Measurements from ENCODE around the gene CYP3A4. TPM values are rescaled to one million over a fixed set of nuclear protein-coding genes. Genes with fewer than 3 reads are reported as not detected.
"Not testable (repeated sequence)": the region's sequence is repeated elsewhere in the genome, so short reads cannot be mapped to it uniquely, and the experiment has no call there.

The CYP3A4 gene
- total and polyA plus RNA-seq, 4 donors, result 0.37 TPM; not detected in 3

DNA sequence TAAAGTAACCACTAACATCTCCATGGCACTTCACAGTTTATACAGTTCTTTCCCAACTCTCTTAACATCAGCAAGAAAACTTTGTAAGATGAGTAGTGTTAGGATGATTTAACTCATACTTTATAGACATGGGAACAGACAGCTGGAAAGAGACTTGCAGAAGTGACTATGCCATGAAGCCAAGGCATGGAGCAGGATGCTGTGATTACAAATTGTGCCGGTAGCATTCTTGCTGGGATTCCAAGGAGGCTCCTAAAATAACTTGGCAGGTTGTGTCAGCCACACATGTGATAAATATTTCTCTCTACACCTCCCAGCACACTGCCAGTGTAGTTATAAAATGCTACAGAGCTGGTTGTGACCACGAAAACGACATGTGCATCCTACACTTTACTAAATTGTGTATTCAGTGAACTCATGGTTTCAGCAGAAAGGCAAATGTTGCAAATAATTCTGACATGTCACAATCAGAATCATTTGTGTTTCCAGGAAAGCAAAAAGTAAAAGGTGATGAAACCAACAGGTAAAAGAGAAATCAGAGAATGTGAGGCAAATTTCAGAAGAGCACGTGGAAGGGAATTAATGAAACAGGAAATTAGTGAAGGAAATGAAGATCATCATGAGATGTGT lies 5.6 kb upstream of the CYP3A4 start:
- DNase-seq, result no peak
- no peaks in the 10 kb centered on the region for H3K9me3 ChIP-seq (ENCODE audit: control insufficient read depth in 4 of 4, insufficient read depth in 3 of 4, low read length in 3 of 4)

GRCh38 chr7:99788554-99788953 lies 4.6 kb upstream of the CYP3A4 start:
- no peaks in the 10 kb centered on the region for H3K9me3 ChIP-seq (ENCODE audit: control insufficient read depth in 4 of 4, insufficient read depth in 3 of 4, low read length in 3 of 4)
- no peak overlapping the region for H3K9ac ChIP-seq (ENCODE audit: insufficient read depth in 1 of 2, low read length in 2 of 2)
- no peak for TF ChIP-seq CTCF (IDR thresholded peaks at IDR 0.05; ENCODE audit: control extremely low read depth, extremely low read depth)
- H3K4me1 ChIP-seq (ENCODE audit: control insufficient read depth in 5 of 5, insufficient read depth in 5 of 5, low read length in 5 of 5), result no peaks in the 10 kb centered on the region
- H3K27me3 ChIP-seq (ENCODE audit: control insufficient read depth in 3 of 3, insufficient read depth in 3 of 3, low read length in 2 of 3), result no peaks in the 10 kb centered on the region
- no peaks in the 10 kb centered on the region for H3K36me3 ChIP-seq (ENCODE audit: control insufficient read depth in 4 of 4, insufficient read depth in 4 of 4, low read length in 4 of 4)
- no peak for ATAC-seq (ENCODE audit: insufficient read depth, low FRiP score)
- no peak overlapping the region for H3K27ac ChIP-seq (ENCODE audit: low read depth in 1 of 2, low read length in 1 of 2)
- H3K4me3 ChIP-seq, result no peak overlapping the region
- WGBS, 2 donors, result 64 to 65% methylated on average over 2 of the region's 2 CpGs
- DNase-seq, result no peak

More for the DNA sequence above, 5.6 kb upstream of the CYP3A4 start:
- no peaks in the 10 kb centered on the region for H3K36me3 ChIP-seq (ENCODE audit: control insufficient read depth in 4 of 4, insufficient read depth in 4 of 4, low read length in 4 of 4)
- no peaks in the 10 kb centered on the region for H3K27me3 ChIP-seq (ENCODE audit: control insufficient read depth in 3 of 3, insufficient read depth in 3 of 3, low read length in 2 of 3)
- no peak overlapping the region for H3K4me3 ChIP-seq
- H3K9ac ChIP-seq (ENCODE audit: insufficient read depth in 1 of 2, low read length in 2 of 2), result no peak overlapping the region
- no peak for ATAC-seq (ENCODE audit: insufficient read depth, low FRiP score)
- no peaks in the 10 kb centered on the region for H3K4me1 ChIP-seq (ENCODE audit: control insufficient read depth in 5 of 5, insufficient read depth in 5 of 5, low read length in 5 of 5)
- WGBS, 2 donors, result 69 to 74% methylated on average over 4 of the region's 4 CpGs
- TF ChIP-seq CTCF (IDR thresholded peaks at IDR 0.05; ENCODE audit: control extremely low read depth, extremely low read depth), result no peak
- H3K27ac ChIP-seq (ENCODE audit: low read depth in 1 of 2, low read length in 1 of 2), result no peak overlapping the region

- H3K4me3 ChIP-seq, result no peak overlapping the region
- no peaks in the 10 kb centered on the region for H3K36me3 ChIP-seq (ENCODE audit: control insufficient read depth in 4 of 4, insufficient read depth in 4 of 4, low read length in 4 of 4)
- no peak overlapping the region for H3K9ac ChIP-seq (ENCODE audit: insufficient read depth in 1 of 2, low read length in 2 of 2)
- H3K27ac ChIP-seq (ENCODE audit: low read depth in 1 of 2, low read length in 1 of 2), result no peak overlapping the region
- no peaks in the 10 kb centered on the region for H3K4me1 ChIP-seq (ENCODE audit: control insufficient read depth in 5 of 5, insufficient read depth in 5 of 5, low read length in 5 of 5)
- no peak for TF ChIP-seq CTCF (IDR thresholded peaks at IDR 0.05; ENCODE audit: control extremely low read depth, extremely low read depth)
- no peaks in the 10 kb centered on the region for H3K9me3 ChIP-seq (ENCODE audit: control insufficient read depth in 4 of 4, insufficient read depth in 3 of 4, low read length in 3 of 4)
- no peaks in the 10 kb centered on the region for H3K27me3 ChIP-seq (ENCODE audit: control insufficient read depth in 3 of 3, insufficient read depth in 3 of 3, low read length in 2 of 3)
- DNase-seq (no peak), ATAC-seq (ENCODE audit: insufficient read depth, low FRiP score) (no peak)
- WGBS, 2 donors, result 83 to 85% methylated on average over 3 of the region's 3 CpGs
Observed at GRCh38 chr7:99786726-99787335, 2.8 kb upstream of the CYP3A4 start.

DNA sequence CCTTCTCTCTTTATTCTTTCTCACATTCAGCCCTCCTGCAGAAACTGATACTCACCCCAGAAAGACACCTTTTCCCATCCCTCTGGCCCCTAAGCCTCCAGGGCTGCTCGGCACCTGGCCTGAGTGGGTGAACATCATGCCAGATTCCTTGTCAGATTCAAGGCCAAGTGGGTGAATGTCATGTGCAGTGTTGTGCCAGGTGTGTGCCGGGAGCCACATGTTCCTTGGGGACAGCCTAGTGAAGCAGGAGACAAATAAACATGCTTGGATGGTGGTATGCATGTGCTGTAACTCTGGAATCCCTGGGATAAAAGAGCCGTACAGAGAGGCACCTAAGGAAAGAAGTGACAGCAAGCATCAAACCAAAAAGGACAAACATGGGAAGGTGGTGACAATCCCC lies 1.7 kb upstream of the CYP3A4 start:
- ATAC-seq (ENCODE audit: insufficient read depth, low FRiP score); H3K27me3 ChIP-seq (ENCODE audit: control insufficient read depth in 3 of 3, insufficient read depth in 3 of 3, low read length in 2 of 3); DNase-seq; H3K27ac ChIP-seq (ENCODE audit: low read depth in 1 of 2, low read length in 1 of 2); H3K9ac ChIP-seq (ENCODE audit: insufficient read depth in 1 of 2, low read length in 2 of 2); H3K9me3 ChIP-seq (ENCODE audit: control insufficient read depth in 4 of 4, insufficient read depth in 3 of 4, low read length in 3 of 4); H3K36me3 ChIP-seq (ENCODE audit: control insufficient read depth in 4 of 4, insufficient read depth in 4 of 4, low read length in 4 of 4); H3K4me1 ChIP-seq (ENCODE audit: control insufficient read depth in 5 of 5, insufficient read depth in 5 of 5, low read length in 5 of 5); H3K4me3 ChIP-seq: not testable (repeated sequence)
- 84 to 85% methylated on average over 3 of the region's 3 CpGs for WGBS, 2 donors

Measured in lung (tissue), 12 donors.